ENCODE measurements around the gene MTCP1.

Gene MTCP1

GRCh38 chrX:155026420-155026726 lies 44.6 kb downstream of the MTCP1 start:
- H3K27me3 ChIP-seq (ENCODE audit: control insufficient read depth in 1 of 2, insufficient read depth in 2 of 2, low read length in 2 of 2), result no peaks in the 10 kb centered on the region
- H3K27ac ChIP-seq (ENCODE audit: low read depth, low read length), result peak overlapping the region; percentile 70
- no peaks in the 10 kb centered on the region for H3K36me3 ChIP-seq (ENCODE audit: insufficient read depth, low read length)
- no peak overlapping the region for H3K9ac ChIP-seq (ENCODE audit: low read length)
- H3K4me3 ChIP-seq (ENCODE audit: low read depth in 1 of 2, low read length in 2 of 2), result peak overlapping the region in 1 of 2 donors; percentile 82
- H3K9me3 ChIP-seq (ENCODE audit: low read length), result no peaks in the 10 kb centered on the region
- peaks cover 14% of the 10 kb centered on the region for H3K4me1 ChIP-seq (ENCODE audit: insufficient read depth, low read length)

DNA sequence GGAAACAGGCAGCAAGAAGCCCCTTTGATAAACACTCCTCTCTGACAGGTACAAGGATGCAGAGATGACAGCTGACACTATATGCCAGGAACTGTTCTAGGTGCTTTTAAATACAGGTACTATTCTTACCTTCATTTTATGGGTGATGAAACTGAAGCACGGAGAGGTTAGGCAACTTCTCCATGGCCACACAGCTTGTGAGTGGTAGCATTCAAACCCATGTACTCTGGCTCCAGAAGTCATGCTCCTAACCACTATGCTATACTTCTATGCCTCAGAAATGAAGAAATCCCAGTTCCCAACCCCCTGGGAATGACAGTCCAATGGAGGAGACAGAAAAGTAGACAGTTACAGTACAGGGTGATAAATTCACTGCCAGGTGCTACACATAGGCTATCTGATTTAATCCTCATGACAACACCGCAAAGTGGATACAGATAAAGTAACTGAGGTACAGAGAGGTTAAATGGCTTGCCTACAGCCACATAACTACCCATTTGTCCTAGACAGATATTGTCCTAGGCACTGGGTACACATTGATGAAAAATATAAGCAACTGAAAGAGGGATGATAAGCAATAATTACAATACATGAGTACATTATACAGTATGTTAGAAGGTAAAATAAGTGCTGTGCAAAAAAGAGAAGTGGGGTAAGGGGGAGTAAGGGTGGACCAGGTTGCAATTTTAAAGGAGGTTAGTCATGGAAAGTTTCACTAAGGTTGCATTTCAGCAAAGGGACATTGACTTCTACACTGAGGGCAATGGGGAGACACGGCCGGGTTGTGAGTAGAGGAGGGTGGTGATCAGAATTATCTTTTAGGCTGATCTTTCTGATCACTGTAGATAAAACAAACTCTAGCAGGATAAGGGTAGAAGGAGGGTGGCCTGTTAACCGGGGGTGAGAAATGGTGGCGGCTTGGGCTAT lies 46.8 kb downstream of the MTCP1 start:
- Histone ChIP-seq H3K4me3 (ENCODE audit: low read depth in 1 of 2, low read length in 2 of 2) (no peak overlapping the region), H3K27ac (ENCODE audit: low read depth, low read length) (no peak overlapping the region), H3K36me3 (ENCODE audit: insufficient read depth, low read length) (no peaks in the 10 kb centered on the region), H3K9ac (ENCODE audit: low read length) (no peak overlapping the region), H3K9me3 (ENCODE audit: low read length) (no peaks in the 10 kb centered on the region), H3K27me3 (ENCODE audit: control insufficient read depth in 1 of 2, insufficient read depth in 2 of 2, low read length in 2 of 2) (no peaks in the 10 kb centered on the region), H3K4me1 (ENCODE audit: insufficient read depth, low read length) (peaks cover 14% of the 10 kb centered on the region)

- H3K9ac ChIP-seq (ENCODE audit: low read length), result no peak within 1 kb of the TSS
- no peaks in the 10 kb centered on the region for H3K9me3 ChIP-seq (ENCODE audit: low read length)
- H3K27me3 ChIP-seq (ENCODE audit: control insufficient read depth in 1 of 2, insufficient read depth in 2 of 2, low read length in 2 of 2), result no peaks in the 10 kb centered on the region
- no peak within 1 kb of the TSS for H3K27ac ChIP-seq (ENCODE audit: low read depth, low read length)
- no peaks in the 10 kb centered on the region for H3K4me1 ChIP-seq (ENCODE audit: insufficient read depth, low read length)
- H3K36me3 ChIP-seq (ENCODE audit: insufficient read depth, low read length), result no peaks in the 10 kb centered on the region
- H3K4me3 ChIP-seq (ENCODE audit: low read depth in 1 of 2, low read length in 2 of 2), result no peak within 1 kb of the TSS
These were observed 48.4 kb downstream of the MTCP1 start, which contains the start of gene F8 for GRCh38 chrX:155022585-155022984. Gene F8, minus strand, starts transcription at chrX:155022723. Its CDS starts 171 bp downstream, at chrX:155022552.

DNA sequence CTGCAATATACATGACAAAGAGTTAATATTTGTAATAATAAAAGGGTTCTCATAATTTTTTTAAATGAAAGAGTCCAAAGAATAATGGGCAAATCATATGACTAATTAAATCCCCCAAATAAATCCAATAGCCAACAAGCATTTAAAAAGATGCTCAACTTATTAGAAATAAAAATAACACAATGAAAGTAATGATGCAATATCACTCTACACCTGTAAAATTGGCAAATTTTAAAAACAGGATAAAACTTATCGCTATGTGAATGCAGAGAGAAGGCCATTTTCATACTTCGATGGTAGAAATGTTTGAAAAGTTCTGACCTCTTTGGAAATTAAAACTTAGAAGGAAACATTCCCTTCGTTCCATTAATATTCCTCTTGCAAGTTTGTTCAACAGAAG lies 50.3 kb downstream of the MTCP1 start:
- Histone ChIP-seq H3K4me1 (ENCODE audit: insufficient read depth, low read length) (no peaks in the 10 kb centered on the region), H3K4me3 (ENCODE audit: low read depth in 1 of 2, low read length in 2 of 2) (no peak overlapping the region), H3K9ac (ENCODE audit: low read length) (no peak overlapping the region)

More for the DNA sequence above, 50.3 kb downstream of the MTCP1 start:
- Histone ChIP-seq H3K27me3 (ENCODE audit: control insufficient read depth in 1 of 2, insufficient read depth in 2 of 2, low read length in 2 of 2) (no peaks in the 10 kb centered on the region), H3K27ac (ENCODE audit: low read depth, low read length) (no peak overlapping the region), H3K9me3 (ENCODE audit: low read length) (no peaks in the 10 kb centered on the region), H3K36me3 (ENCODE audit: insufficient read depth, low read length) (no peaks in the 10 kb centered on the region)

All from muscle layer of colon (tissue), 2 donors.